Hepatocyte (in vitro differentiated cells): ENCODE measurements around the gene GALNT5. TPM values are rescaled to one million over a fixed set of nuclear protein-coding genes. Genes with fewer than 3 reads are reported as not detected.
"Not testable (repeated sequence)": the region's sequence is repeated elsewhere in the genome, so short reads cannot be mapped to it uniquely, and the experiment has no call there.

ENCODE experiments used
- DNase-seq: peaks from one replicate; pipeline ENCODE4 v3.0.0-alpha.2; 2016; ENCODE audit warnings: low spot score
- H2AFZ ChIP-seq: fragments of 200-600 bp; sonication (generic); 2 replicates; pipeline ENCODE4 v1.6.0; 2016; ENCODE audit warnings: antibody characterized with exemption, mild to moderate bottlenecking
- H3K27ac ChIP-seq: fragments of 200-600 bp; sonication (generic); 2 replicates; pipeline ENCODE4 v1.5.1; 2016; ENCODE audit warnings: mild to moderate bottlenecking
- H3K27me3 ChIP-seq: fragments of 200-600 bp; sonication (generic); 2 replicates; pipeline ENCODE4 v1.6.1; 2016
- H3K36me3 ChIP-seq: fragments of 200-600 bp; sonication (generic); replicated peaks from 2 replicates; pipeline ENCODE4 v1.5.1; 2016; ENCODE audit warnings: low read depth; ENCODE audit not compliant: insufficient read depth
- H3K4me1 ChIP-seq: fragments of 200-600 bp; sonication (generic); 2 replicates; pipeline ENCODE4 v1.5.1; 2016; ENCODE audit warnings: mild to moderate bottlenecking, moderate library complexity; ENCODE audit not compliant: insufficient read depth
- H3K4me2 ChIP-seq: fragments of 200-600 bp; sonication (generic); 2 replicates; pipeline ENCODE4 v1.6.0; 2016
- H3K4me3 ChIP-seq: fragments of 200-600 bp; sonication (generic); 2 replicates; pipeline ENCODE4 v1.5.1; 2016; ENCODE audit warnings: mild to moderate bottlenecking
- H3K79me2 ChIP-seq: fragments of 200-600 bp; sonication (generic); 2 replicates; pipeline ENCODE4 v1.6.0; 2017; ENCODE audit warnings: mild to moderate bottlenecking
- H3K9me2 ChIP-seq: fragments of 200-600 bp; sonication (generic); replicated peaks from 2 replicates; pipeline ENCODE4 v1.6.0; 2017; ENCODE audit warnings: mild to moderate bottlenecking; ENCODE audit not compliant: insufficient read depth
- H3K9me3 ChIP-seq: fragments of 200-600 bp; sonication (generic); 2 replicates; pipeline ENCODE4 v1.5.1; 2016; ENCODE audit warnings: low read depth, mild to moderate bottlenecking
- H4K20me1 ChIP-seq: fragments of 200-600 bp; sonication (generic); 2 replicates; pipeline ENCODE4 v1.6.0; 2016; ENCODE audit warnings: mild to moderate bottlenecking; ENCODE audit not compliant: insufficient read depth, poor library complexity, severe bottlenecking
- CTCF ChIP-seq: fragments of 200-600 bp; sonication (generic); IDR thresholded peaks from 2 replicates; pipeline ENCODE4 v1.5.1; 2016; ENCODE audit warnings: antibody characterized with exemption, mild to moderate bottlenecking; ENCODE audit not compliant: poor library complexity
- EZH2 ChIP-seq: fragments of 200-600 bp; sonication (generic); IDR thresholded peaks from 2 replicates; pipeline ENCODE4 v1.6.1; 2016; ENCODE audit warnings: antibody characterized with exemption, mild to moderate bottlenecking, borderline replicate concordance
- EZH2phosphoT487 ChIP-seq: fragments of 200-600 bp; sonication (generic); IDR thresholded peaks from one replicate; pipeline ENCODE4 v1.6.1; 2018; ENCODE audit warnings: antibody characterized with exemption, mild to moderate bottlenecking, low read depth, moderate library complexity; ENCODE audit not compliant: unreplicated experiment, severe bottlenecking
- WGBS: methylation state at CpG from one replicate; pipeline ENCODE4 v1.1.6; 2016; ENCODE audit warnings: low lambda C conversion rate; ENCODE audit errors: missing lambda C conversion rate; 5-methylcytosine and 5-hydroxymethylcytosine counted together
- polyA plus RNA-seq: library from polyadenylated mRNA; unstranded; fragments of >200 nt; fragmentation: Nextera tagmentation; extraction: Ambion mirVana; gene quantifications from 2 replicates; pipeline ENCODE4 v1.2.1, GENCODE V29; 2016
- total RNA-seq: library from RNA; depleted of rRNA; stranded (reverse); fragments of >200 nt; gene quantifications from 2 replicates; pipeline ENCODE4 v1.2.3, GENCODE V29; 2014

GALNT5 gene
- total and polyA plus RNA-seq, 2 experiments from 2014 or later, result 6.0 to 16.3 TPM

GRCh38 chr2:157267476-157267875 is 10.0 kb downstream of the GALNT5 start:
- H3K79me2 ChIP-seq, result no peaks in the 10 kb centered on the region

GRCh38 chr2:157269060-157269459 is 11.6 kb downstream of the GALNT5 start:
- WGBS, result 88% methylated on average over 2 of the region's 2 CpGs
- Histone ChIP-seq H4K20me1 (no peaks in the 10 kb centered on the region), H3K36me3 (no peaks in the 10 kb centered on the region), H3K79me2 (no peaks in the 10 kb centered on the region), H3K4me3 (no peak overlapping the region), H3K9me3 (no peaks in the 10 kb centered on the region), H3K4me2 (no peak overlapping the region), H3K9me2 (no peaks in the 10 kb centered on the region), H3K27me3 (no peaks in the 10 kb centered on the region), H3K4me1 (peaks cover 4% of the 10 kb centered on the region), H3K27ac (no peak overlapping the region), H2AFZ (no peak overlapping the region)
- TF ChIP-seq EZH2, result no peak
- no peak for TF ChIP-seq EZH2phosphoT487
- no peak for TF ChIP-seq CTCF
- no peak for DNase-seq

More at GRCh38 chr2:157267476-157267875, 10.0 kb downstream of the GALNT5 start:
- H3K27me3 ChIP-seq, result no peaks in the 10 kb centered on the region
- H3K4me3 ChIP-seq, result no peak overlapping the region
- H3K9me2 ChIP-seq, result no peaks in the 10 kb centered on the region
- no peak overlapping the region for H3K27ac ChIP-seq
- H3K9me3 ChIP-seq, result no peaks in the 10 kb centered on the region
- peaks cover 7% of the 10 kb centered on the region for H3K4me1 ChIP-seq
- H2AFZ ChIP-seq, result no peak overlapping the region
- no peaks in the 10 kb centered on the region for H3K36me3 ChIP-seq
- WGBS, result 70% methylated on average over 2 of the region's 2 CpGs
- no peak for TF ChIP-seq CTCF
- no peak for TF ChIP-seq EZH2
- H3K4me2 ChIP-seq, result no peak overlapping the region
- no peaks in the 10 kb centered on the region for H4K20me1 ChIP-seq
- DNase-seq, result no peak

GRCh38 chr2:157269922-157270321 is 12.4 kb downstream of the GALNT5 start:
- Histone ChIP-seq H3K4me3 (no peak overlapping the region), H3K27ac (no peak overlapping the region), H3K79me2 (no peaks in the 10 kb centered on the region), H3K9me3 (no peaks in the 10 kb centered on the region), H3K4me1 (no peaks in the 10 kb centered on the region), H2AFZ (no peak overlapping the region), H3K36me3 (no peaks in the 10 kb centered on the region), H4K20me1 (no peaks in the 10 kb centered on the region), H3K9me2 (no peaks in the 10 kb centered on the region), H3K4me2 (no peak overlapping the region), H3K27me3 (no peaks in the 10 kb centered on the region)
- DNase-seq, result no peak
- TF ChIP-seq EZH2phosphoT487 (no peak), EZH2 (no peak), CTCF (no peak)
- 90% methylated on average over 2 of the region's 2 CpGs for WGBS

- no peaks in the 10 kb centered on the region for H3K36me3 ChIP-seq
- H3K9me3 ChIP-seq, result no peaks in the 10 kb centered on the region
- H2AFZ ChIP-seq, result no peak overlapping the region
- H3K4me1 ChIP-seq, result no peaks in the 10 kb centered on the region
- H3K9me2 ChIP-seq, result no peaks in the 10 kb centered on the region
- no peak overlapping the region for H3K4me3 ChIP-seq
- H3K27me3 ChIP-seq, result no peaks in the 10 kb centered on the region
- H3K27ac ChIP-seq, result no peak overlapping the region
- no peak overlapping the region for H3K4me2 ChIP-seq
- no peaks in the 10 kb centered on the region for H4K20me1 ChIP-seq
- H3K79me2 ChIP-seq, result no peaks in the 10 kb centered on the region
- DNase-seq, result no peak
- WGBS, result 83% methylated on average over 1 of the region's 1 CpG
- TF ChIP-seq CTCF (no peak), EZH2phosphoT487 (no peak), EZH2 (no peak)
Observed at GRCh38 chr2:157271590-157272203, 14.2 kb downstream of the GALNT5 start.

- H3K27ac ChIP-seq, H3K4me2 ChIP-seq, H3K9me2 ChIP-seq, H3K9me3 ChIP-seq, H3K4me3 ChIP-seq, H3K79me2 ChIP-seq, H2AFZ ChIP-seq, DNase-seq, H3K4me1 ChIP-seq, H3K36me3 ChIP-seq, H3K27me3 ChIP-seq, H4K20me1 ChIP-seq: not testable (repeated sequence)
- WGBS, result 65% methylated on average over 7 of the region's 7 CpGs
Observed at GRCh38 chr2:157279311-157279710, 21.8 kb downstream of the GALNT5 start.
